GM04503 (cell line): ENCODE results near the gene ANGPTL2.
"Not testable (repeated sequence)": the region's sequence is repeated elsewhere in the genome, so short reads cannot be mapped to it uniquely, and the experiment has no call there.

ENCODE experiments used
- DNase-seq: peaks from one replicate; pipeline ENCODE4 v3.0.0-alpha.2; 2012; ENCODE audit warnings: low read depth

The ANGPTL2 gene

GRCh38 chr9:127154390-127155191, 32.2 kb upstream of the ANGPTL2 start:
- peak; percentile 70 for DNase-seq

GRCh38 chr9:127154003-127154389, 31.6 kb upstream of the ANGPTL2 start:
- DNase-seq = no peak

- DNase-seq = no peak
These were observed 31.1 kb upstream of the ANGPTL2 start for GRCh38 chr9:127153501-127153900.

GRCh38 chr9:127149463-127150390, 27.3 kb upstream of the ANGPTL2 start:
- no peak for DNase-seq

DNA sequence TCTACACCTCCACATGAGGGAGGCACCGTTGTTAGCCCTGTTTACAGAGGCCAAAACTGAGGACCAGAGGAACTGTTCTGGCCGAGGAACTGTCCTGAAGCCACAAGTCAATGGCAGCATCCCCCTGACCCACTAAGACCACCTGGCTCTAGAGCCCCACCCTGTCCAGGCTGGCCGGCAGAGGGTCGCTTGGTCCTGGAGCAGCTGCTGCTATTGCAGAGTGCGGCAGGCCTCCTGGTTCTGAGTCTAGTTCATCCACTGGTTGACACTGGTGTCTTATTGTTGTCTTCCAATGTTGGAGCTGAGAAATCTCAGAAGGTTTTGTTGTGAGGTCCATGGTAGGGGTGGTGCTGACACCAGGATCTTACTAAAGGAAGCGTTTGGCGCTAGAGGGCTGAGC, 26.6 kb upstream of the ANGPTL2 start:
- DNase-seq = no peak

GRCh38 chr9:127148014-127148413, 25.6 kb upstream of the ANGPTL2 start:
- no peak for DNase-seq

GRCh38 chr9:127147251-127147650, 24.8 kb upstream of the ANGPTL2 start:
- no peak for DNase-seq

GRCh38 chr9:127146841-127147240, 24.4 kb upstream of the ANGPTL2 start:
- not testable (repeated sequence) for DNase-seq

DNA sequence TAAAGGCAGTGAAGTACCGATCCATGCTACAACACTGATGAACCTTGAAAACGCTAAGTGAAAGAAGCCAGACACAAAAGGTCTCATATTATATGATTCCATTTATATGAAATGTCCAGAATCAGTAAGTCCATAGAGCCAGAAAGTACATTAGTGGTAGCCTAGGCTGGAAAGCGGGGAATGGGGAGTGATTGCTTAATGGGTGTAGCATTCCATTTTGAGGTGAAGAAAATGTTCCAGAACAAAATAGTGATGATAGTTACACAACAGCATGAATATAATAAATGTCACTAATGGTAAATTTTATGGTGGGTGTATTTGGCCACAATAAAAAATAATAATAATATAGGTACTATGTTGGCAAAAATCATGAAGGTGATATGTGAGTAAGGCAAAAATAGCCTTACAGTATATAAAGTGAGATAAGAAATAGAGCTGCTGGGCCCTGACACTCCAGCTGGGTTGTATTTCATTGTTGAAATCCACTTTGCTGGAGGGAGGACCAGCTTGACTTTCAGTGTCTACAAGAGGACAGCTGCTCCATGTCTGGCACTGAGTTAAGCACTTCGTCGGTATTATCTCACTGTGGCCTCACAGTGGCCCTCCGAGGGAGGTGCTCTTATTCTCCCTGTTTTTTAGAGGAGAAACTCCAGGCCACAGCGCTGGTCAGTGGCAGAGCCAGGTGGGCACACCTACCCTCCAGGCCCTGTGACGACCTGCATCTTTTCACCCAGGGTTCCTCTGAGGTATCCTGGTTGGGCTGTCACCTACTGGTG, 22.4 kb upstream of the ANGPTL2 start:
- no peak for DNase-seq

- no peak for DNase-seq
These were observed 21.6 kb upstream of the ANGPTL2 start for GRCh38 chr9:127143920-127144465.

GRCh38 chr9:127142931-127143464, 20.6 kb upstream of the ANGPTL2 start:
- no peak for DNase-seq

GRCh38 chr9:127142291-127142690, 19.9 kb upstream of the ANGPTL2 start:
- no peak for DNase-seq

GRCh38 chr9:127140842-127141675, 18.6 kb upstream of the ANGPTL2 start:
- no peak for DNase-seq

GRCh38 chr9:127140181-127140580, 17.7 kb upstream of the ANGPTL2 start:
- DNase-seq = no peak

GRCh38 chr9:127139775-127140174, 17.3 kb upstream of the ANGPTL2 start:
- DNase-seq = no peak

GRCh38 chr9:127139071-127139731, 16.8 kb upstream of the ANGPTL2 start:
- DNase-seq = no peak

DNA sequence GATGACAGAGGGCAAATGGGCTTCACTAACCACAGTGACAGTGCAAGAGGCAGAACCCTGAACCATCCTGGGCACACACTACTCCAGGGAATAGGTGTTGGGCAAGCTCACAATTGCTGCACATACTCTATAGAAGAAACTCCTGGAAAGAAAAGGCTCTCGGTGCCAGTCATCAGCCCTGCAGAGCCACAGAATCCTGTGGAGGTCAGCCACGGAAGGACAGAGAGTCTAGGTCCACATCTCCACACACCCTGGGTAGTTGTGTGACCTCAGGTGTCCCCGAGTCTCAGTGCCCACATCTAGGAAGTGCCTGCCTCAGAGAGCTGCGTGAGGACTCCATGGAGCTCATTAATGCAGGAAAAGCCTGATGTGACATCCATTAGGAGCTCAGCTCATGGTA, 16.0 kb upstream of the ANGPTL2 start:
- DNase-seq = no peak

DNA sequence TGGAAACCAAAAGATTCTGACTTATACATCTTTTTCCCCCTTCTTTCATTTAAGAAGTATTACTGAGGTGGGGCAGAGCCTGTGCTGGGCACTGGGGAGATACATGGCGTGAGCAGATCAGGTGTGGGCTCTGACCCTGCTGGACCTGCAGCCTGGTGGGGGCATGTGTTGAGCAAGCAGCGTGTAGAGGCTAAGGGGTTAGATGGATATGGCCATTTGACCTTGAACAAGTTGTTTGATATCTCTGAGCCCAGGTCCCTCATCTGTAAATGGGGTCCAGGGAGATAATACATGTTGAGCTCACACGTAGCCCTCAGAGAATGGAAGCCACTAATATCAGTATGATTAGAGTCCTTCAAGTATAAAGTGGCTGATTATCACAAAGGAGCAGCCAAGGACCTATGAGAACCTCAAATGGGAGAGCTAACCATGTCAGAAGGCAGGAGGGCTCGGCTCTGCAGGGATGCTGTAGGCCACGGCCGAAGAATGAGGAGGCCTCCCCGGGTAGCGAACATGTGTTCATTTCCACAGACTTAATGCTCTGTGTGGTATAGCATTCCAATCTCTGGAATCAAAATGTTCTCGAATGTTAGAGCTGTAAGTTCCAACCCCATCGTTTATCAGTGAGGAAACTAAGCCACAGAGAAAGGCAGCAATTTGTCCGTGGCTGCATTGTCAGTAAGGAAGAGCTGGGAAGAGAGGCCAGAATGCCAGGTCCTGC, 15.4 kb upstream of the ANGPTL2 start:
- DNase-seq = no peak

DNA sequence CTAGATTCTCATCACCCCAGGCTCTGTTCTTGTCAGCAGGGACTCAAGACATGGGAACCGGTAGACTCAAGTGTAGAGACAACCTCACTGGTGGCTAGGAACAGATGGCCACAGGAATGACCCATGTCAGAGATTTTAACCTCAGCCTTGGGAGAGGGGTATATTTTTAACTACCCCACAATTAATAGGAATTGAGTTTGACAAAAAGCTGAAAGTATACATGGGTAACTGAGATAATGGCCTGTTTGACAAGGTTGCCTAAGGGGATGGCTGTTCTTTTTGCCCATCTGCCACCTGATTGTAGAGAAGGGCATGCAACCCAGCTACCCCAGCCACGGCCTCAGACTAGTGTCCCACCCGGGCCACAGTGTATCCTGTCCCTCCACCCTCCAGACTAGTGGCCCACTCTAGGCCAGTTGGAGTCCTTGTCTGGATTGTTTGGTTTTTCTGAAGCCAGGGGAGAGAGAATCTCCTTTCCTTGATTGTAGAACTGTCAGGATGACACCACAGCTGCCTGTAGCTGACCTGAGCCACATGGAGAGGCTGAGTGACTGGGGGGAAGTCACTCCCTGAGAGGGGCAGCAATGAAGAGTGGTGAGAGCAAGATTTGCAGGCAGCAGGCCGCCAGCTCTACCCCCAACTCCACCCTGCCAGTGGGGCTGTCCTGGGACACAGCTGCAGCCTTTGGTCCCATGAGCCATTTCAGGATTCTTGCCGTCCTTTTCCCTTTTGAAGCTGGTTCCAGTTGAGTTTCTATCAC, 14.6 kb upstream of the ANGPTL2 start:
- no peak for DNase-seq
